AG04450 (cell line): ENCODE data around the gene CWH43. TPM values are rescaled to one million over a fixed set of nuclear protein-coding genes. Genes with fewer than 3 reads are reported as not detected.
"Not testable (repeated sequence)": the region's sequence is repeated elsewhere in the genome, so short reads cannot be mapped to it uniquely, and the experiment has no call there.

Experiments used
- CTCF ChIA-PET: fragments of 300-600, 350-600 bp; formaldehyde crosslinking; extraction: SDS; loops from one replicate; lab custom pipeline; 2022; ENCODE audit warnings: antibody characterized with exemption, inconsistent platforms; lab: Charles Lee
- POLR2A ChIA-PET: fragments of 350-600 bp; formaldehyde crosslinking; extraction: SDS; loops from one replicate; lab custom pipeline; 2021; ENCODE audit warnings: antibody characterized with exemption, inconsistent platforms; lab: Yijun Ruan, JAX
- DNase-seq: peaks from one replicate; pipeline ENCODE4 v3.0.0-alpha.2; 2011; ENCODE audit warnings: low read depth, low spot score
- H3K27ac ChIP-seq: one replicate; pipeline ENCODE4 v1.5.1; 2012; ENCODE audit warnings: low read depth, low read length, control low read depth
- H3K27me3 ChIP-seq: one replicate; pipeline ENCODE4 v1.6.0; 2012; ENCODE audit warnings: low read length; ENCODE audit not compliant: control insufficient read depth, insufficient read depth
- H3K4me3 ChIP-seq: 2 replicates; pipeline ENCODE4 v1.5.1; 2011; ENCODE audit warnings: mild to moderate bottlenecking, low read depth, low read length, control low read depth
- H3K9me3 ChIP-seq: 2 replicates; pipeline ENCODE4 v1.5.1; 2012; ENCODE audit warnings: low read length; ENCODE audit not compliant: control insufficient read depth, insufficient read depth
- CTCF ChIP-seq: IDR thresholded peaks from 2 replicates; pipeline ENCODE4 v1.5.1; 2011; ENCODE audit warnings: low read depth, low read length, control low read depth, inconsistent platforms
- polyA plus RNA-seq: library from polyadenylated mRNA; depleted of rRNA; stranded (reverse); fragments of >200 nt; gene quantifications from 2 replicates; pipeline ENCODE4 v1.2.3, GENCODE V29; 2011

Gene CWH43
- polyA plus RNA-seq, 1 experiment = not detected

GRCh38 chr4:48949518-48950219 is 36.4 kb upstream of the CWH43 start:
- TF ChIP-seq CTCF = no peak
- Histone ChIP-seq H3K27ac (no peak overlapping the region), H3K4me3 (no peak overlapping the region), H3K9me3 (no peaks in the 10 kb centered on the region), H3K27me3 (no peaks in the 10 kb centered on the region)
- POLR2A ChIA-PET = no interaction called here
- CTCF ChIA-PET = interaction anchor here (0.8 kb wide), 1 partner anchor 371 kb away, joined by 3 read pairs; no protein-coding TSS in a partner anchor
- no peak for DNase-seq

- Histone ChIP-seq H3K9me3 (no peaks in the 10 kb centered on the region), H3K4me3 (no peak overlapping the region), H3K27me3 (no peaks in the 10 kb centered on the region), H3K27ac (no peak overlapping the region)
- ChIA-PET CTCF (no interaction called here), POLR2A (no interaction called here)
- no peak for TF ChIP-seq CTCF
- DNase-seq = no peak
These were observed 31.8 kb upstream of the CWH43 start for GRCh38 chr4:48954314-48954713.

- POLR2A ChIA-PET = not testable (repeated sequence)
These were observed 28.7 kb upstream of the CWH43 start for GRCh38 chr4:48957366-48957765.

GRCh38 chr4:48958582-48958981 is 27.5 kb upstream of the CWH43 start:
- no peak for TF ChIP-seq CTCF
- Histone ChIP-seq H3K9me3 (no peaks in the 10 kb centered on the region), H3K4me3 (no peak overlapping the region), H3K27ac (no peak overlapping the region), H3K27me3 (no peaks in the 10 kb centered on the region)
- CTCF ChIA-PET = interaction anchor here (6.5 kb wide), 1 partner anchor 380 kb away, joined by 113 read pairs; no protein-coding TSS in a partner anchor
- POLR2A ChIA-PET = no interaction called here
- DNase-seq = no peak

More at GRCh38 chr4:48957366-48957765, 28.7 kb upstream of the CWH43 start:
- CTCF ChIA-PET = interaction anchor here (1.1 kb wide), 1 partner anchor 379 kb away, joined by 4 read pairs; no protein-coding TSS in a partner anchor
- not testable (repeated sequence) for DNase-seq, H3K27ac ChIP-seq, H3K27me3 ChIP-seq, H3K9me3 ChIP-seq, H3K4me3 ChIP-seq

- no peaks in the 10 kb centered on the region for H3K9me3 ChIP-seq
- TF ChIP-seq CTCF = no peak
- DNase-seq = no peak
- no peaks in the 10 kb centered on the region for H3K27me3 ChIP-seq
- no peak overlapping the region for H3K4me3 ChIP-seq
- POLR2A ChIA-PET = no interaction called here
- CTCF ChIA-PET = interaction anchor here (2.2 to 6.5 kb wide), 2 partner anchors 358 to 383 kb away, joined by 8 to 113 read pairs; no protein-coding TSS in a partner anchor
- H3K27ac ChIP-seq = no peak overlapping the region
These were observed 25.0 kb upstream of the CWH43 start for GRCh38 chr4:48960988-48961635.
